IMR-90 (cell line): ENCODE data around the gene SLC47A2. TPM values are rescaled to one million over a fixed set of nuclear protein-coding genes. Genes with fewer than 3 reads are reported as not detected.

Experiments used
- ATAC-seq: fragments of 200-7000 bp; cut with Tn5 transposase; 2 replicates; pipeline ENCODE4 v1.9.1; 2020; ENCODE audit warnings: low read depth, mild to moderate bottlenecking, moderate library complexity
- BruUV-seq: library from RNA; stranded (reverse); fragments of 400-500 nt; replicated peaks from 2 replicates; lab custom pipeline; 2021; lab: Mats Ljungman, UMichigan
- CTCF ChIA-PET: fragments of 300-600 bp; formaldehyde crosslinking; extraction: SDS; loops from one replicate; lab custom pipeline; 2021; ENCODE audit warnings: antibody characterized with exemption; lab: Yijun Ruan, JAX
- POLR2A ChIA-PET: fragments of 300-600 bp; sonication (Branson Sonifier 250); formaldehyde crosslinking; loops from one replicate; lab custom pipeline; 2022; ENCODE audit warnings: antibody characterized with exemption; ENCODE audit not compliant: unreplicated experiment; lab: Charles Lee
- DNase-seq: peaks from one replicate; pipeline ENCODE4 v3.0.0; 2013
- H2AFZ ChIP-seq: replicated peaks from 2 replicates; pipeline ENCODE3; 2013; ENCODE audit warnings: low read length, mild to moderate bottlenecking; ENCODE audit not compliant: poor library complexity
- H2AK5ac ChIP-seq: 2 replicates; pipeline ENCODE4 v1.6.1; 2013; ENCODE audit warnings: low read depth, low read length, inconsistent platforms
- H2AK9ac ChIP-seq: replicated peaks from 2 replicates; pipeline ENCODE3; 2013; ENCODE audit warnings: mild to moderate bottlenecking, low read depth, low read length, moderate library complexity; ENCODE audit not compliant: poor library complexity
- H2BK120ac ChIP-seq: 2 replicates; pipeline ENCODE4 v1.6.1; 2013; ENCODE audit warnings: low read depth, low read length, inconsistent platforms
- H2BK15ac ChIP-seq: 3 replicates; pipeline ENCODE4 v1.6.1; 2013; ENCODE audit warnings: low read depth, low read length, inconsistent platforms
- H2BK20ac ChIP-seq: 2 replicates; pipeline ENCODE4 v1.6.1; 2013; ENCODE audit warnings: low read depth, mild to moderate bottlenecking, inconsistent platforms, low read length, moderate library complexity
- H2BK5ac ChIP-seq: 2 replicates; pipeline ENCODE4 v1.6.1; 2013; ENCODE audit warnings: mild to moderate bottlenecking, low read depth, low read length, inconsistent platforms; ENCODE audit not compliant: poor library complexity, severe bottlenecking
- H3K14ac ChIP-seq: replicated peaks from 2 replicates; pipeline ENCODE4 v1.6.1; 2013; ENCODE audit warnings: low read depth, low read length, inconsistent platforms
- H3K18ac ChIP-seq: 2 replicates; pipeline ENCODE4 v1.6.1; 2013; ENCODE audit warnings: low read depth, low read length, control low read depth
- H3K23ac ChIP-seq: 2 replicates; pipeline ENCODE4 v1.6.1; 2013; ENCODE audit warnings: low read depth, low read length, inconsistent platforms
- H3K27ac ChIP-seq: 2 replicates; pipeline ENCODE4 v1.5.1; 2013; ENCODE audit warnings: mild to moderate bottlenecking, control low read depth, low read length; ENCODE audit not compliant: insufficient read depth
- H3K27me3 ChIP-seq: 2 replicates; pipeline ENCODE4 v1.6.1; 2013; ENCODE audit warnings: low read length; ENCODE audit not compliant: control insufficient read depth, insufficient read depth
- H3K36me3 ChIP-seq: 2 replicates; pipeline ENCODE4 v1.6.1; 2013; ENCODE audit warnings: low read length, mixed read lengths; ENCODE audit not compliant: control insufficient read depth, insufficient read depth
- H3K4ac ChIP-seq: 2 replicates; pipeline ENCODE4 v1.6.1; 2013; ENCODE audit warnings: low read depth, low read length, inconsistent platforms
- H3K4me1 ChIP-seq: 2 replicates; pipeline ENCODE4 v1.6.1; 2013; ENCODE audit warnings: low read length, mixed read lengths; ENCODE audit not compliant: control insufficient read depth, insufficient read depth
- H3K4me2 ChIP-seq: 2 replicates; pipeline ENCODE4 v1.6.1; 2013; ENCODE audit warnings: low read depth, mild to moderate bottlenecking, control low read depth, low read length, moderate library complexity
- H3K4me3 ChIP-seq: 2 replicates; pipeline ENCODE4 v1.5.1; 2013; ENCODE audit warnings: low read depth, mild to moderate bottlenecking, control low read depth, low read length, moderate library complexity; ENCODE audit not compliant: insufficient read depth
- H3K56ac ChIP-seq: 2 replicates; pipeline ENCODE4 v1.6.1; 2013; ENCODE audit warnings: low read length, inconsistent platforms; ENCODE audit not compliant: insufficient read depth; ENCODE audit errors: extremely low read depth
- H3K79me1 ChIP-seq, 2 experiments: 2 replicates each; pipeline ENCODE4 v1.6.1; 2013; ENCODE audit warnings: low read length in 2 of 2, inconsistent platforms in 1 of 2, low read depth in 1 of 2
- H3K9ac ChIP-seq: 2 replicates; pipeline ENCODE4 v1.6.1; 2013; ENCODE audit warnings: low read depth, low read length, control low read depth
- H3K9me1 ChIP-seq: 2 replicates; pipeline ENCODE4 v1.6.1; 2013; ENCODE audit warnings: low read length, inconsistent platforms; ENCODE audit not compliant: insufficient read depth
- H3K9me3 ChIP-seq: 2 replicates; pipeline ENCODE4 v1.6.1; 2013; ENCODE audit warnings: low read length; ENCODE audit not compliant: control insufficient read depth, insufficient read depth
- H4K20me1 ChIP-seq: 2 replicates; pipeline ENCODE4 v1.6.1; 2013; ENCODE audit warnings: low read length, inconsistent platforms; ENCODE audit not compliant: insufficient read depth
- H4K5ac ChIP-seq: 2 replicates; pipeline ENCODE4 v1.6.1; 2013; ENCODE audit warnings: mild to moderate bottlenecking, low read depth, low read length, control low read depth
- H4K8ac ChIP-seq, 2 experiments: 2 replicates each; pipeline ENCODE4 v1.6.1; 2013; ENCODE audit warnings: low read depth in 2 of 2, low read length in 2 of 2, control low read depth in 1 of 2, inconsistent platforms in 1 of 2
- H4K91ac ChIP-seq: 2 replicates; pipeline ENCODE4 v1.6.1; 2013; ENCODE audit warnings: low read depth, low read length, inconsistent platforms; ENCODE audit not compliant: insufficient read depth
- BHLHE40 ChIP-seq: fragments of 150-350 bp; IDR thresholded peaks from 2 replicates; pipeline ENCODE4 v1.6.1; 2016; ENCODE audit warnings: mild to moderate bottlenecking, low read depth, low read length
- CEBPB ChIP-seq: IDR thresholded peaks from 2 replicates; pipeline ENCODE4 v1.6.1; 2012; ENCODE audit warnings: low read depth, low read length, improper control_type of control experiment
- FOS ChIP-seq: fragments of 150-350 bp; IDR thresholded peaks from 2 replicates; pipeline ENCODE4 v1.6.1; 2016; ENCODE audit warnings: low read depth, low read length
- MAFK ChIP-seq: IDR thresholded peaks from 2 replicates; pipeline ENCODE4 v1.6.1; 2012; ENCODE audit warnings: low read depth, low read length, improper control_type of control experiment
- MAZ ChIP-seq: IDR thresholded peaks from 2 replicates; pipeline ENCODE4 v1.6.1; 2012; ENCODE audit warnings: low read depth, mild to moderate bottlenecking, low read length, improper control_type of control experiment, moderate library complexity, borderline replicate concordance
- NFE2L2 ChIP-seq: fragments of 150-350 bp; IDR thresholded peaks from 2 replicates; pipeline ENCODE4 v1.6.1; 2016; ENCODE audit warnings: low read depth, mild to moderate bottlenecking, low read length
- POLR2A ChIP-seq: IDR thresholded peaks from 2 replicates; pipeline ENCODE4 v1.6.1; 2012; ENCODE audit warnings: mild to moderate bottlenecking, low read depth, low read length
- RCOR1 ChIP-seq: IDR thresholded peaks from 2 replicates; pipeline ENCODE4 v1.6.1; 2012; ENCODE audit warnings: mild to moderate bottlenecking, low read length, improper control_type of control experiment; ENCODE audit not compliant: insufficient replicate concordance
- RFX5 ChIP-seq: IDR thresholded peaks from 2 replicates; pipeline ENCODE4 v1.8.0; 2012; ENCODE audit warnings: low read depth, mild to moderate bottlenecking, low read length, moderate library complexity
- WGBS, 2 experiments: methylation state at CpG; one replicate each; pipeline versions ENCODE4 v1.1.5 to v1.1.7; 2013; ENCODE audit warnings: missing lambda C conversion rate in 2 of 2; ENCODE audit not compliant: insufficient read length in 1 of 2; ENCODE audit errors: extremely low coverage in 2 of 2; 5-methylcytosine and 5-hydroxymethylcytosine counted together
- dilution Hi-C: fragments of 300-500 bp; cut with HindIII; formaldehyde crosslinking; loops from one replicate; pipeline ENCODE4 v1.14.3; 2018; ENCODE audit warnings: low sequenced_read_pairs; ENCODE audit not compliant: unreplicated experiment
- in situ Hi-C: fragments of 300-500 bp; cut with MboI; formaldehyde crosslinking; loops from 3 replicates; pipeline ENCODE4 v1.14.3; 2019; ENCODE audit warnings: low sequenced_read_pairs, inconsistent platforms, mixed read lengths
- intact Hi-C: fragments of 100-400 bp; cut with micrococcal nuclease; formaldehyde crosslinking; loops from 2 replicates; pipeline ENCODE4 v1.10.0; 2022
- polyA plus RNA-seq, 3 experiments: library from polyadenylated mRNA; depleted of rRNA; stranded (reverse); fragments of >200 nt; gene quantifications; 2 replicates each; pipeline ENCODE4 v1.2.3, GENCODE V29; 2012; ENCODE audit warnings: low replicate concordance in 1 of 3
- total RNA-seq: library from RNA; depleted of rRNA; stranded (reverse); fragments of >200 nt; gene quantifications from 2 replicates; pipeline ENCODE4 v1.2.3, GENCODE V29; 2012
- TF ChIP-seq, protein P1 (sequence below): fragments of 150-350 bp; IDR thresholded peaks from 2 replicates; pipeline ENCODE4 v1.6.1; 2016; ENCODE audit warnings: low read depth, mild to moderate bottlenecking, low read length, moderate library complexity, borderline replicate concordance
- TF ChIP-seq, protein P2 (sequence below): fragments of 150-350 bp; IDR thresholded peaks from 2 replicates; pipeline ENCODE4 v1.6.1; 2017; ENCODE audit warnings: mild to moderate bottlenecking, antibody characterized with exemption, low read length, low read depth

SLC47A2 gene
- total and polyA plus RNA-seq, 2 of the 4 experiments (the other 2 are of a cell fraction): not detected

DNA sequence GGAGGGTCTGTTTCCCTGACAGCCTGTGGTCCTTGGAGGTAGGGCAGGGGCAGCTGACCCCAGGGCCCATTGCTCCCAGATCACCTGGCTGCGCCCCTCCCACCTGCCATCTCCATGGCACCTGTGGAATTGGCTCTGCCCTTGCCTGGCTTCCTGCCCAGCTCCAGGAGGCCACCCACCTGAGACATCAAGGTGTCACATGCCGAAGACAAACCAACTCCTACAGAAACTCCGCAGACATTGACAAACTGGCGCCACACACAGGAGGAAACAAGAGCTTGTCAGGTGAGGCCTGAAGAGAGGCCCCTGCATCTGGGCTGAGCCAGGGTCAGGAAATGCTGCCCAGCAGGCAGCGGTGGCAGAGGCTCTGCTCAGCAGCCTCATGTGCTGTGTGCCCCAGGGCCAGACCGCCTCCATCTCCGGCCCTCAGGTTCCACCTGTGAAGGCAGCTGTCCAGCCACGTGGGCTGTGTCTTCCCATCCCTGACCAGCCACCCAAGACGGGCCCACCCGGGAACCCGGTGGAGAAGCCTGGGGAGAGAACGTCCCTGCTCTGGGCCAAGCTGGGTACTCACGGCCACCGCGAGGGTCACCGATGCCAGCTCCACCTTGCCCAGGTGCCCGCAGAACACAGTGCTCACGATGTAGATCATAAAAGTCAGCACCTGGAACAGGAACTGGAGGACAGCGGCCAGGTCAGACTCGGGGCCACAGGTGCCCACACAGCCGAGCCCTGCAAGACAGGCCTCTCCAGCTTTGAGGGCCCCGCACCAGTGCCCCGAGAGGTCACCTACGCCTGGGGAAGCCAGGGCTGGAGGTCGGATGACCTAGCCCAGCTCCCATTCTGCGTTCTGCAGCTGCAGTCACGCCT lies 1.6 kb downstream of the SLC47A2 start:
- H2AFZ ChIP-seq: peak overlapping the region; percentile 14
- no peak overlapping the region for H3K18ac ChIP-seq
- H3K79me1 ChIP-seq: no peaks in the 10 kb centered on the region
- H2BK15ac ChIP-seq: no peak overlapping the region
- H3K14ac ChIP-seq: no peak overlapping the region
- H3K9ac ChIP-seq: no peak overlapping the region
- 82% methylated on average over 12 of the region's 27 CpGs; no CpG with 5 or more reads in 1 of the 2 experiments for WGBS, 2 experiments
- H3K4me3 ChIP-seq: no peak overlapping the region
- no peak overlapping the region for H2AK9ac ChIP-seq
- H2AK5ac ChIP-seq: no peak overlapping the region
- peaks cover 17% of the 10 kb centered on the region; the same call in 1 of the 2 replicates for H3K27me3 ChIP-seq
- H3K9me3 ChIP-seq: no peaks in the 10 kb centered on the region
- intact Hi-C loops: no loop called here
- H3K9me1 ChIP-seq: no peaks in the 10 kb centered on the region
- no peak for ATAC-seq
- no peak overlapping the region for H3K56ac ChIP-seq
- no peaks in the 10 kb centered on the region for H4K20me1 ChIP-seq
- no peaks in the 10 kb centered on the region for H3K4me1 ChIP-seq
- in situ Hi-C loops: no loop called here
- ChIA-PET CTCF (no interaction called here), POLR2A (no interaction called here)
- H4K5ac ChIP-seq: no peak overlapping the region
- no peak overlapping the region for H3K4ac ChIP-seq
- DNase-seq: no peak
- no peak overlapping the region for H4K8ac ChIP-seq
- BruUV-seq: no TSS peak
- no peak overlapping the region for H3K4me2 ChIP-seq
- no peak overlapping the region for H3K23ac ChIP-seq
- no peak overlapping the region for H2BK120ac ChIP-seq
- TF ChIP-seq, protein P1, sequence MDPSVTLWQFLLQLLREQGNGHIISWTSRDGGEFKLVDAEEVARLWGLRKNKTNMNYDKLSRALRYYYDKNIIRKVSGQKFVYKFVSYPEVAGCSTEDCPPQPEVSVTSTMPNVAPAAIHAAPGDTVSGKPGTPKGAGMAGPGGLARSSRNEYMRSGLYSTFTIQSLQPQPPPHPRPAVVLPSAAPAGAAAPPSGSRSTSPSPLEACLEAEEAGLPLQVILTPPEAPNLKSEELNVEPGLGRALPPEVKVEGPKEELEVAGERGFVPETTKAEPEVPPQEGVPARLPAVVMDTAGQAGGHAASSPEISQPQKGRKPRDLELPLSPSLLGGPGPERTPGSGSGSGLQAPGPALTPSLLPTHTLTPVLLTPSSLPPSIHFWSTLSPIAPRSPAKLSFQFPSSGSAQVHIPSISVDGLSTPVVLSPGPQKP: no peak
- TF ChIP-seq FOS (no peak), CEBPB (no peak), POLR2A (no peak), RCOR1 (no peak), BHLHE40 (no peak), MAFK (no peak), RFX5 (no peak), MAZ (no peak), NFE2L2 (no peak)
- TF ChIP-seq, protein P2, sequence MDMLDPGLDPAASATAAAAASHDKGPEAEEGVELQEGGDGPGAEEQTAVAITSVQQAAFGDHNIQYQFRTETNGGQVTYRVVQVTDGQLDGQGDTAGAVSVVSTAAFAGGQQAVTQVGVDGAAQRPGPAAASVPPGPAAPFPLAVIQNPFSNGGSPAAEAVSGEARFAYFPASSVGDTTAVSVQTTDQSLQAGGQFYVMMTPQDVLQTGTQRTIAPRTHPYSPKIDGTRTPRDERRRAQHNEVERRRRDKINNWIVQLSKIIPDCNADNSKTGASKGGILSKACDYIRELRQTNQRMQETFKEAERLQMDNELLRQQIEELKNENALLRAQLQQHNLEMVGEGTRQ: no peak
- no peak overlapping the region for H4K91ac ChIP-seq
- dilution Hi-C loops: no loop called here
- H2BK20ac ChIP-seq: no peak overlapping the region
- no peaks in the 10 kb centered on the region for H3K36me3 ChIP-seq
- H3K27ac ChIP-seq: no peak overlapping the region
- no peak overlapping the region for H2BK5ac ChIP-seq
